GM12878 (cell line): ENCODE results near the gene SMG6. TPM values are rescaled to one million over a fixed set of nuclear protein-coding genes. Genes with fewer than 3 reads are reported as not detected.

ENCODE experiments used
- ATAC-seq: fragments of 200-7000 bp; cut with Tn5 transposase; 3 replicates; pipeline ENCODE4 v1.9.1; 2020; ENCODE audit warnings: mild to moderate bottlenecking, moderate library complexity
- BruUV-seq: library from RNA; stranded (reverse); fragments of 400-500 nt; replicated peaks from 2 replicates; lab custom pipeline; 2021; lab: Mats Ljungman, UMichigan
- CTCF ChIA-PET: fragments of 300-600 bp; sonication (Branson Sonifier 250); formaldehyde crosslinking; extraction: SDS; loops from one replicate; lab custom pipeline; 2021; ENCODE audit warnings: inconsistent platforms; lab: Yijun Ruan, JAX
- POLR2A ChIA-PET: fragments of 350-600 bp; formaldehyde crosslinking; extraction: SDS; loops from one replicate; lab custom pipeline; 2021; ENCODE audit warnings: inconsistent platforms; lab: Charles Lee
- RAD21 ChIA-PET: fragments of 300-600 bp; sonication (Branson Sonifier 250); formaldehyde crosslinking; loops from one replicate; lab custom pipeline; 2023; ENCODE audit warnings: antibody characterized with exemption; ENCODE audit not compliant: unreplicated experiment; lab: Charles Lee
- SMC1A ChIA-PET: fragments of 300-600 bp; sonication (Branson Sonifier 250); formaldehyde crosslinking; loops from one replicate; lab custom pipeline; 2023; ENCODE audit not compliant: unreplicated experiment, uncharacterized antibody; lab: Charles Lee
- DNase-seq: peaks from one replicate; pipeline ENCODE4 v3.0.0-alpha.2; 2011; ENCODE audit warnings: low read depth, low spot score
- FAIRE-seq: peaks from 3 replicates; lab custom pipeline; 2011; peaks lifted over from hg19 to GRCh38; lab: Jason Lieb, UNC
- H2AFZ ChIP-seq: 2 replicates; pipeline ENCODE4 v1.6.0; 2011; ENCODE audit warnings: low read depth, low read length, control low read depth; ENCODE audit not compliant: control insufficient read depth
- H3K27ac ChIP-seq: 2 replicates; pipeline ENCODE4 v1.5.1; 2011; ENCODE audit warnings: control low read depth; ENCODE audit not compliant: control insufficient read depth, insufficient read depth
- H3K27me3 ChIP-seq, 2 experiments: replicated peaks in 1 of 2; 2 replicates each; pipeline versions ENCODE4 v1.6.0 to v1.6.1; 2011; ENCODE audit warnings: low read length in 1 of 2; ENCODE audit not compliant: control insufficient read depth in 2 of 2, insufficient read depth in 2 of 2
- H3K36me3 ChIP-seq, 2 experiments: 2 replicates each; pipeline ENCODE4 v1.5.1; 2011; ENCODE audit warnings: low read length in 1 of 2; ENCODE audit not compliant: control insufficient read depth in 2 of 2, insufficient read depth in 2 of 2
- H3K4me1 ChIP-seq: 2 replicates; pipeline ENCODE4 v1.6.1; 2011; ENCODE audit warnings: mild to moderate bottlenecking, low read length, moderate library complexity, mixed read lengths; ENCODE audit not compliant: control insufficient read depth, insufficient read depth
- H3K4me2 ChIP-seq: 2 replicates; pipeline ENCODE4 v1.6.0; 2011; ENCODE audit warnings: control low read depth; ENCODE audit not compliant: control insufficient read depth, insufficient read depth
- H3K4me3 ChIP-seq: fragments of 200-600 bp; sonication (generic); 2 replicates; pipeline ENCODE4 v1.5.1; 2016
- H3K79me2 ChIP-seq: 2 replicates; pipeline ENCODE4 v1.6.0; 2011; ENCODE audit warnings: low read length; ENCODE audit not compliant: control insufficient read depth, insufficient read depth
- H3K9ac ChIP-seq: 2 replicates; pipeline ENCODE4 v1.8.0; 2011; ENCODE audit warnings: low read length, control low read depth, mixed read lengths; ENCODE audit not compliant: control insufficient read depth, insufficient read depth
- H3K9me3 ChIP-seq: replicated peaks from 3 replicates; pipeline ENCODE4 v1.5.1; 2011; ENCODE audit warnings: mild to moderate bottlenecking, low read length; ENCODE audit not compliant: control insufficient read depth, insufficient read depth
- H4K20me1 ChIP-seq: 2 replicates; pipeline ENCODE4 v1.6.0; 2011; ENCODE audit not compliant: control insufficient read depth, insufficient read depth
- CHD1 ChIP-seq: IDR thresholded peaks from 2 replicates; pipeline ENCODE4 v1.6.1; 2012; ENCODE audit warnings: low read depth, low read length, improper control_type of control experiment
- ETV6 ChIP-seq, 2 experiments: fragments of 450-650 bp in 1 of 2; IDR thresholded peaks in 1 of 2; conservative IDR thresholded peaks in 1 of 2; 2 replicates each; pipeline ENCODE4 v1.6.1; 2014; ENCODE audit warnings: antibody characterized with exemption in 1 of 2, borderline replicate concordance in 1 of 2, low read depth in 1 of 2, mild to moderate bottlenecking in 1 of 2, moderate library complexity in 1 of 2
- NR2C2 ChIP-seq: IDR thresholded peaks from 2 replicates; pipeline ENCODE4 v1.6.1; 2011; ENCODE audit warnings: borderline replicate concordance, low read depth; ENCODE audit not compliant: control insufficient read depth, insufficient read length
- SPI1 ChIP-seq: IDR thresholded peaks from 2 replicates; pipeline ENCODE4 v1.6.1; 2011; ENCODE audit warnings: low read depth, mild to moderate bottlenecking, low read length, moderate library complexity, borderline replicate concordance; ENCODE audit not compliant: insufficient read depth
- ZNF622 ChIP-seq: fragments of 450-650 bp; IDR thresholded peaks from 2 replicates; pipeline ENCODE4 v1.6.1; 2017; ENCODE audit warnings: mild to moderate bottlenecking, inconsistent platforms
- WGBS: methylation state at CpG from one replicate; pipeline ENCODE4 v1.1.6; 2016; ENCODE audit warnings: low lambda C conversion rate; ENCODE audit not compliant: insufficient replicate concordance, insufficient coverage; ENCODE audit errors: missing lambda C conversion rate; 5-methylcytosine and 5-hydroxymethylcytosine counted together
- in situ Hi-C: fragments of 300-500 bp; cut with MboI; formaldehyde crosslinking; loops from 9 replicates; pipeline ENCODE4 v1.14.3; 2018; ENCODE audit warnings: mixed read lengths
- intact Hi-C: fragments of 100-400 bp; cut with micrococcal nuclease; formaldehyde crosslinking; loops from one replicate; pipeline ENCODE4 v1.14.2; 2022; ENCODE audit not compliant: unreplicated experiment
- polyA plus RNA-seq, 11 experiments: library from polyadenylated mRNA; depleted of rRNA in 4 of 11; unstranded in 6 of 11; stranded (reverse) in 5 of 11; fragments of >200 nt; fragmentation: Nextera tagmentation in 4 of 11; fragmentation: Illumina TruSeq in 1 of 11; extraction: Ambion mirVana in 4 of 11; extraction: Trizol in 1 of 11; gene quantifications; 1 replicate in 1 of 11; 2 replicates in 10 of 11; pipeline versions ENCODE4 v1.2.1 to v1.2.3, GENCODE V29; 2011 to 2016; ENCODE audit warnings: inconsistent platforms in 2 of 11, missing spikeins in 2 of 11, low read depth in 1 of 11
- total RNA-seq, 4 experiments: library from RNA; depleted of rRNA in 3 of 4; stranded (reverse); fragments of >200 nt in 3 of 4; fragmentation: Illumina TruSeq in 1 of 4; extraction: Trizol in 1 of 4; gene quantifications; 2 replicates each; pipeline versions ENCODE4 v1.2.1 to v1.2.3, GENCODE V29; 2013 to 2021
- TF ChIP-seq, protein P1 (sequence below): IDR thresholded peaks from 2 replicates; pipeline ENCODE4 v1.6.1; 2011; ENCODE audit warnings: mild to moderate bottlenecking, low read depth, low read length, moderate library complexity; ENCODE audit not compliant: insufficient replicate concordance

SMG6 gene
- total and polyA plus RNA-seq, 10 of the 15 experiments (the other 5 are each of a cell fraction or from before 2014, with no cell fraction given), result 0.58 to 28.7 (median 15.7) TPM

DNA sequence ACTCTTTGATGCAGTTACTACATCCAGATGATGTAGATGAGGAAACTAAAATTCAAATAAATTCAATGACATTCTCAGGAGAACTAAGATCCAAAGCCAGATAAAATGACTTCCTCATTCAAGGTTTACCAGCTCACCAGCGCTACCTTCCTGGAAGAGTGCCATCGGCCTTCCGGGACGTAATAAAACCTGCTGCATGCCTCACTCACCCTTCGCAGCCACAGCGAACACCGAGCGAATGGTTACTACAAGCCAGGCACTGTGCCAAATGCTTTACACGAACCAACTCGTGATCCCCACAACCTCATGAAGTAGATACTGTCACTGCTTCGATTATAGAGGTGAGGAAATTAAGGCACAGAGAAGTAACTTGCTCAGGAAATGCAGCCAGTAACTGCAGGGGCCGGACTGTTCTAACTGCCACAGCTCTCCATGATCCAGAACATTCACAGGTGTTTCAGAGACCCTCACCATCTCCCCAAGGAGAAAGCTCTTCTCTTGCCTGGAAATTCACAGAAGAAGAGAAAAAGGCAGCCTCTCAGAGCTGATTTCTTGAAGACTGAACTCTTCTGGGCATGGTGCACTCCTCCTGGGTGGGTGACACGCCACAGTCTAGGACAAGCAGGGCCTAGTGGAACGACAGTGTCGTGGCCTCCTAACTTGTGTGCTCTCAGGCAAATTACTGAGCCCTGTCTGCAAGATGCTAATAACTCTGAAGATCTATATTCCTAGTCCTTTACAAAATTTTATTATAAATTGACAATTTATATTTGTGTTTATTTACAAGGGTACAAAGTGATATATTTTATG, 201.9 kb downstream of the SMG6 start:
- H3K4me2 ChIP-seq, result no peak overlapping the region
- SMC1A ChIA-PET, result interaction anchor here (0.6 to 1.4 kb wide), 3 partner anchors 22 to 38 kb away, joined by 3 to 5 read pairs (median 4); no protein-coding TSS in a partner anchor
- H3K9ac ChIP-seq, result no peak overlapping the region
- H4K20me1 ChIP-seq, result no peaks in the 10 kb centered on the region
- RAD21 ChIA-PET, result interaction anchor here (1.1 to 2.3 kb wide), 2 partner anchors 12 kb away, joined by 4 to 7 read pairs; no protein-coding TSS in a partner anchor
- intact Hi-C loops, result no loop called here
- H3K4me3 ChIP-seq, result no peak overlapping the region
- 85% methylated on average over 15 of the region's 15 CpGs for WGBS
- H3K4me1 ChIP-seq, result peaks cover 7% of the 10 kb centered on the region
- peak; percentile 23; the same call in 1 of the 3 replicates for ATAC-seq
- BruUV-seq, result no TSS peak
- no peak overlapping the region for H2AFZ ChIP-seq
- POLR2A ChIA-PET, result interaction anchor here (0.9 kb wide), 1 partner anchor 129 kb away, joined by 4 read pairs; no protein-coding TSS in a partner anchor
- TF ChIP-seq ZNF622 (no peak), ETV6 (conservative IDR thresholded peaks at IDR 0.05 in 1 of 2, IDR thresholded peaks at IDR 0.05 in 1 of 2; ENCODE audit: borderline replicate concordance in 1 of 2, low read depth in 1 of 2) (no peak), CHD1 (no peak), SPI1 (peak; percentile 28; the same call in 1 of the 2 replicates), NR2C2 (no peak)
- TF ChIP-seq, protein P1, sequence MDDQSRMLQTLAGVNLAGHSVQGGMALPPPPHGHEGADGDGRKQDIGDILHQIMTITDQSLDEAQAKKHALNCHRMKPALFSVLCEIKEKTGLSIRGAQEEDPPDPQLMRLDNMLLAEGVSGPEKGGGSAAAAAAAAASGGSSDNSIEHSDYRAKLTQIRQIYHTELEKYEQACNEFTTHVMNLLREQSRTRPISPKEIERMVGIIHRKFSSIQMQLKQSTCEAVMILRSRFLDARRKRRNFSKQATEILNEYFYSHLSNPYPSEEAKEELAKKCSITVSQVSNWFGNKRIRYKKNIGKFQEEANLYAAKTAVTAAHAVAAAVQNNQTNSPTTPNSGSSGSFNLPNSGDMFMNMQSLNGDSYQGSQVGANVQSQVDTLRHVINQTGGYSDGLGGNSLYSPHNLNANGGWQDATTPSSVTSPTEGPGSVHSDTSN, result peak; percentile 13
- TF ChIP-seq, all 136 proteins: peak for 2
- peaks cover 0 to 5% of the 10 kb centered on the region in 2 experiments; a peak in 2 of 4 replicates for H3K36me3 ChIP-seq
- in situ Hi-C loops, result no loop called here
- no peak for DNase-seq
- no peaks in the 10 kb centered on the region for H3K9me3 ChIP-seq
- H3K79me2 ChIP-seq, result no peaks in the 10 kb centered on the region
- H3K27ac ChIP-seq, result no peak overlapping the region
- H3K27me3 ChIP-seq, result no peaks in the 10 kb centered on the region
- CTCF ChIA-PET, result interaction anchor here (1.5 to 2.0 kb wide), 3 partner anchors 8 to 21 kb away, joined by 6 read pairs; no protein-coding TSS in a partner anchor
- no peak for FAIRE-seq
